Upper lobe of left lung (tissue), 6 donors: ENCODE data around the gene PCDHA2. TPM values are rescaled to one million over a fixed set of nuclear protein-coding genes. Genes with fewer than 3 reads are reported as not detected.
A peak's percentile ranks its signal among the peaks of the same experiment; 100 is the strongest.
"Not testable (repeated sequence)": the region's sequence is repeated elsewhere in the genome, so short reads cannot be mapped to it uniquely, and the experiment has no call there.

Experiments used
- ATAC-seq, 2 donors: fragments of 200-7000 bp; cut with Tn5 transposase; one replicate each; pipeline ENCODE4 v1.9.1; 2022; ENCODE audit warnings: mild to moderate bottlenecking in 2 of 2, moderate library complexity in 2 of 2; ENCODE audit not compliant: low FRiP score in 2 of 2
- DNase-seq, 2 donors: peaks; one replicate each; pipeline ENCODE4 v3.0.0-alpha.2; 2019 to 2020
- H3K27ac ChIP-seq, 4 donors: fragments of 200-600 bp; sonication (generic); one replicate each; pipeline ENCODE4 v1.5.1; 2016 to 2019
- H3K27me3 ChIP-seq, 4 donors: fragments of 200-600 bp; sonication (generic); one replicate each; pipeline ENCODE4 v1.5.1; 2017 to 2019
- H3K36me3 ChIP-seq, 4 donors: fragments of 200-600 bp; sonication (generic); one replicate each; pipeline ENCODE4 v1.5.1; 2016 to 2019
- H3K4me1 ChIP-seq, 4 donors: fragments of 200-600 bp; sonication (generic); one replicate each; pipeline ENCODE4 v1.5.1; 2018 to 2019
- H3K4me3 ChIP-seq, 4 donors: fragments of 200-600 bp; sonication (generic); one replicate each; pipeline ENCODE4 v1.5.1; 2017 to 2019; ENCODE audit warnings: mild to moderate bottlenecking in 2 of 4, moderate library complexity in 1 of 4
- H3K9me3 ChIP-seq, 4 donors: fragments of 200-600 bp; sonication (generic); one replicate each; pipeline ENCODE4 v1.5.1; 2018 to 2019
- EP300 ChIP-seq, 4 donors: sonication (generic); formaldehyde crosslinking; IDR thresholded peaks; one replicate each; pipeline ENCODE4 v1.5.1; 2017; ENCODE audit warnings: antibody characterized with exemption in 4 of 4, control low read depth in 2 of 4
- POLR2A ChIP-seq, 4 donors: fragments of 450-650 bp; IDR thresholded peaks; one replicate each; pipeline ENCODE4 v1.5.1; 2016 to 2017; ENCODE audit warnings: antibody characterized with exemption in 4 of 4, mild to moderate bottlenecking in 2 of 4
- POLR2AphosphoS5 ChIP-seq, 2 donors: sonication (generic); formaldehyde crosslinking; IDR thresholded peaks; one replicate each; pipeline ENCODE4 v1.5.1; 2017; ENCODE audit warnings: antibody characterized with exemption in 2 of 2
- WGBS, 2 donors: methylation state at CpG; one replicate each; pipeline ENCODE4 v1.1.5; 2017 to 2018; 5-methylcytosine and 5-hydroxymethylcytosine counted together
- total RNA-seq, 6 donors: library from RNA; depleted of rRNA in 4 of 6; stranded (reverse); fragments of >200 nt in 4 of 6; gene quantifications; one replicate each; pipeline versions ENCODE4 v1.1.0 to v1.2.1, GENCODE V29; 2016 to 2021
- TF ChIP-seq, protein P1 (sequence below), 6 experiments: fragments of 450-650 bp in 4 of 6; fragments of 200-600 bp in 2 of 6; sonication (generic) in 2 of 6; IDR thresholded peaks; one replicate each; pipeline ENCODE4 v1.5.1; 2016 to 2019; ENCODE audit warnings: antibody characterized with exemption in 6 of 6
- donor health status: DM: no; HTN: no; CAD: no; lungs with moderate emphysema.
- donor health status: DM: no; HTN: yes; CAD: no; lungs with severe emphysema.

PCDHA2 gene
- total RNA-seq, 6 donors from 2014 or later = 0.13 to 0.78 (median 0.30) TPM; not detected in 3

DNA sequence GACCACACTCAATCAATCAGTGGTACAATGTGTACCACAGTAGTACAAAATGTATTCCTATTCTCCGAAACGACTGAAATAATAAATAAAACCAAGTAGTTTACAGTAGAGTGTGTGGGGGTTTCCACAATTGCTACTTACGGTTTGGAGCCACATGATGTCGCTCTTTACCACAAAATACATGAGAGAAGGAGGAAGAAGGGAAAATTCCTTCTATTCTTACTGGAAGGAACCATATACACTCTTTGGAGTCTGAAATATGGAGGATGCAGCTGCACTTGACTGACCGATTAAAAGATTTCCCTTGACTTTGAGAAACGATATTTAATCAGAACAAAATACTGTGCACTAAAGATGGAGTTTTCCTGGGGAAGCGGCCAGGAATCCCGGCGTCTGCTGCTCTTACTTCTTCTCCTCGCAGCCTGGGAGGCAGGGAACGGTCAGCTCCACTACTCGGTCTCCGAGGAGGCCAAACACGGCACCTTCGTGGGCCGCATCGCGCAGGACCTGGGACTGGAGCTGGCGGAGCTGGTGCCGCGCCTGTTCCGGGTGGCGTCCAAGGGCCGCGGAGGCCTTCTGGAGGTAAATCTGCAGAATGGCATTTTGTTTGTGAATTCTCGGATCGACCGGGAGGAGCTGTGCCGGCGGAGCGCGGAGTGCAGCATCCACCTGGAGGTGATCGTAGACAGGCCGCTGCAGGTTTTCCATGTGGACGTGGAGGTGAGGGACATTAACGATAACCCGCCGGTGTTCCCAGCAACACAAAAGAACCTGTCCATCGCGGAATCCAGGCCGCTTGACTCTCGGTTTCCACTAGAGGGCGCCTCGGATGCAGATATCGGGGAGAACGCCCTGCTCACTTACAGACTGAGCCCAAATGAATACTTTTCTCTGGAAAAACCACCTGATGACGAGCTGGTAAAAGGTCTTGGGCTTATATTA lies 12.5 kb downstream of the PCDHA2 start, which contains the start of gene PCDHA4:
Gene PCDHA4, plus strand, starts transcription at position 235 of the 942 bp plus-strand sequence.
- peak in 1 of 2 donors; percentile 84 for ATAC-seq
- Histone ChIP-seq H3K27me3 (no peaks in the 10 kb centered on the region), H3K27ac (peak within 1 kb of the TSS in 2 of 4 donors; percentile 39 to 57), H3K4me1 (no peaks in the 10 kb centered on the region), H3K36me3 (no peaks in the 10 kb centered on the region), H3K9me3 (peaks cover 5 to 51% (median 45%) of the 10 kb centered on the region in 4 donors), H3K4me3 (peak within 1 kb of the TSS in 3 of 4 donors; percentile 39 to 45 (median 43))
- TF ChIP-seq POLR2A (IDR thresholded peaks at IDR 0.05) (no peak), EP300 (IDR thresholded peaks at IDR 0.05) (peak in 2 of 4 donors; percentile 24 to 73), POLR2AphosphoS5 (IDR thresholded peaks at IDR 0.05) (no peak)
- TF ChIP-seq, protein P1, sequence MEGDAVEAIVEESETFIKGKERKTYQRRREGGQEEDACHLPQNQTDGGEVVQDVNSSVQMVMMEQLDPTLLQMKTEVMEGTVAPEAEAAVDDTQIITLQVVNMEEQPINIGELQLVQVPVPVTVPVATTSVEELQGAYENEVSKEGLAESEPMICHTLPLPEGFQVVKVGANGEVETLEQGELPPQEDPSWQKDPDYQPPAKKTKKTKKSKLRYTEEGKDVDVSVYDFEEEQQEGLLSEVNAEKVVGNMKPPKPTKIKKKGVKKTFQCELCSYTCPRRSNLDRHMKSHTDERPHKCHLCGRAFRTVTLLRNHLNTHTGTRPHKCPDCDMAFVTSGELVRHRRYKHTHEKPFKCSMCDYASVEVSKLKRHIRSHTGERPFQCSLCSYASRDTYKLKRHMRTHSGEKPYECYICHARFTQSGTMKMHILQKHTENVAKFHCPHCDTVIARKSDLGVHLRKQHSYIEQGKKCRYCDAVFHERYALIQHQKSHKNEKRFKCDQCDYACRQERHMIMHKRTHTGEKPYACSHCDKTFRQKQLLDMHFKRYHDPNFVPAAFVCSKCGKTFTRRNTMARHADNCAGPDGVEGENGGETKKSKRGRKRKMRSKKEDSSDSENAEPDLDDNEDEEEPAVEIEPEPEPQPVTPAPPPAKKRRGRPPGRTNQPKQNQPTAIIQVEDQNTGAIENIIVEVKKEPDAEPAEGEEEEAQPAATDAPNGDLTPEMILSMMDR (IDR thresholded peaks at IDR 0.05) = peak in 3 of 6 experiments; percentile 21 to 35 (median 33)
- 27 to 28% methylated on average over 11 to 23 of the region's 47 CpGs for WGBS, 2 donors
- DNase-seq = peak in 1 of 2 donors; percentile 61

DNA sequence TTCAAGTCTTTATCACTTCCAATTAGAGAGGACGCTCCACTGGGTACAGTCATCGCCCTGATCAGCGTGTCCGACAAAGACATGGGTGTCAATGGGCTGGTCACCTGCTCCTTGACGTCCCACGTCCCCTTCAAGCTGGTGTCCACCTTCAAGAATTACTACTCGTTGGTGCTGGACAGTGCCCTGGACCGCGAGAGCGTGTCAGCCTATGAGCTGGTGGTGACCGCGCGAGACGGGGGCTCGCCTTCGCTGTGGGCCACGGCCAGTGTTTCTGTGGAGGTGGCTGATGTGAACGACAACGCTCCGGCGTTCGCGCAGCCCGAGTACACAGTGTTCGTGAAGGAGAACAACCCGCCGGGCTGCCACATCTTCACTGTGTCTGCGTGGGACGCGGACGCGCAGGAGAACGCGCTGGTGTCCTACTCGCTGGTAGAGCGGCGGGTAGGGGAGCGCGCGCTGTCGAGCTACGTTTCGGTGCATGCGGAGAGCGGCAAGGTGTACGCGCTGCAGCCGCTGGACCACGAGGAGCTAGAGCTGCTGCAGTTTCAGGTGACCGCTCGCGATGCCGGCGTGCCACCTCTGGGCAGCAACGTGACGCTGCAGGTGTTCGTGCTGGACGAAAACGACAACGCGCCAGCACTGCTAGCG lies 13.7 kb downstream of the PCDHA2 start:
- not testable (repeated sequence) for H3K36me3 ChIP-seq, H3K4me3 ChIP-seq, H3K27ac ChIP-seq, ATAC-seq, H3K4me1 ChIP-seq, H3K27me3 ChIP-seq
- H3K9me3 ChIP-seq = peaks cover 0 to 38% (median 32%) of the 10 kb centered on the region in 4 donors
- WGBS, 2 donors = 68% methylated on average over 52 to 62 of the region's 62 CpGs
- peak in 1 of 2 donors; percentile 80 for DNase-seq

DNA sequence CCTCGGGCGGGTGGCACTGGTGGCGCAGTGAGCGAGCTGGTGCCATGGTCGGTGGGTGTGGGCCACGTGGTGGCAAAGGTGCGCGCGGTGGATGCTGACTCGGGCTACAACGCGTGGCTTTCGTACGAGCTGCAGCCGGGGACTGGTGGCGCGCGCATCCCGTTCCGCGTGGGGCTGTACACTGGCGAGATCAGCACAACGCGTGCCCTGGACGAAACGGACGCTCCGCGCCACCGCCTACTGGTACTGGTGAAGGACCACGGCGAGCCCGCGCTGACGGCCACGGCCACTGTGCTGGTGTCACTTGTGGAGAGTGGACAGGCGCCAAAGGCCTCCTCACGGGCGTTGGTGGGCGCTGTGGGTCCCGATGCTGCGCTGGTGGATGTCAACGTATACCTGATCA lies 14.2 kb downstream of the PCDHA2 start:
- WGBS, 2 donors = 80% methylated on average over 43 of the region's 43 CpGs; no CpG with 5 or more reads in 1 of the 2 donors
- peak in 1 of 2 donors; percentile 85 for DNase-seq

DNA sequence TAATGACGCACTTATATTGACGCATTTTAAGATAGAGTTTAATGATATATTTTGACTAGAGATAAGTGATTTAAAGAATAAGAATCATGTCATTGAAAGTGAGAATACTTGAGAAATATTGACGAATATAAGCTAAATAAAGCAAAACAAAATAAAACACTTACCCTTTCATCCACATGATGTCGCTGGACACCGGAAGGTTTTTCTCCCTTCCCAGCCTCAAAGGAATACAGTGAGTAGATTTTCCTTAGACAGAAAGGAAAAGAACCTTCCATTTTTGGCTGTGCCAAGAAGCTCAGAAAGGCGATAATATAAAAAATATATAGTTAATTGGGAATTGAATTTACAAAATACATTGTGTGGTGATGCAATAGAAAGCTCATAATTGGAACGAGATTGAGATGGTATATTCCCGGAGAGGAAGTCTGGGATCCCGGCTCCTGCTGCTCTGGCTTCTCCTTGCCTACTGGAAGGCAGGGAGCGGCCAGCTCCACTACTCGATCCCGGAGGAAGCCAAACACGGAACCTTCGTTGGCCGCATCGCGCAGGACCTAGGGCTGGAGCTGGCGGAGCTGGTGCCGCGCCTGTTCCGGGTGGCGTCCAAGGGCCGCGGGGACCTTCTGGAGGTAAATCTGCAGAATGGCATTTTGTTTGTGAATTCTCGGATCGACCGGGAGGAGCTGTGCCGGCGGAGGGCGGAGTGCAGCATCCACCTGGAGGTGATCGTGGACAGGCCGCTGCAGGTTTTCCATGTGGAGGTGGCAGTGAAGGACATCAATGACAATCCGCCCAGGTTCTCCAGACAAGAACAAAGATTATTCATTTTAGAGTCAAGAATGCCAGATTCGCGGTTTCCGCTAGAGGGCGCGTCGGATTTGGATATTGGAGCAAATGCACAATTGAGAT lies 27.0 kb downstream of the PCDHA2 start, which contains the start of gene PCDHA5:
Gene PCDHA5, plus strand, starts transcription at position 239 of the 906 bp plus-strand sequence.
- Histone ChIP-seq H3K4me3 (peak within 1 kb of the TSS in 1 of 4 donors; percentile 5), H3K27me3 (peaks cover 0 to 3% (median 0%) of the 10 kb centered on the region in 4 donors)
- WGBS, 2 donors = 36% methylated on average over 26 to 39 of the region's 39 CpGs

More for the DNA sequence above, 14.2 kb downstream of the PCDHA2 start:
- no peaks in the 10 kb centered on the region for H3K27me3 ChIP-seq
- ATAC-seq = peak in 1 of 2 donors; percentile 8
- no peaks in the 10 kb centered on the region for H3K36me3 ChIP-seq
- H3K9me3 ChIP-seq = peaks cover 0 to 35% (median 32%) of the 10 kb centered on the region in 4 donors
- H3K4me3 ChIP-seq = no peak overlapping the region
- TF ChIP-seq, protein P1 (IDR thresholded peaks at IDR 0.05) = no peak
- TF ChIP-seq POLR2AphosphoS5 (IDR thresholded peaks at IDR 0.05) = no peak
- no peak overlapping the region for H3K27ac ChIP-seq
- H3K4me1 ChIP-seq = no peaks in the 10 kb centered on the region

More for the DNA sequence above, 27.0 kb downstream of the PCDHA2 start, which contains the start of gene PCDHA5:
- H3K9me3 ChIP-seq = peaks cover 0 to 29% (median 20%) of the 10 kb centered on the region in 4 donors
- H3K36me3 ChIP-seq = no peaks in the 10 kb centered on the region
- DNase-seq (peak in 1 of 2 donors; percentile 69), ATAC-seq (no peak)
- H3K27ac ChIP-seq = no peak within 1 kb of the TSS
- no peaks in the 10 kb centered on the region for H3K4me1 ChIP-seq
- TF ChIP-seq EP300 (IDR thresholded peaks at IDR 0.05) = no peak
- TF ChIP-seq, protein P1 (IDR thresholded peaks at IDR 0.05) = peak in 2 of 6 experiments; percentile 17 to 20
